Vein endothelial cell (primary cell): ENCODE measurements around the gene CA7. TPM values are rescaled to one million over a fixed set of nuclear protein-coding genes. Genes with fewer than 3 reads are reported as not detected.

ENCODE experiments used
- total RNA-seq: library from RNA; depleted of rRNA; stranded (reverse); fragments of >200 nt; gene quantifications from 2 replicates; pipeline ENCODE4 v1.2.3, GENCODE V29; 2012

CA7 gene
- total RNA-seq, result not detected in 2 replicates

DNA sequence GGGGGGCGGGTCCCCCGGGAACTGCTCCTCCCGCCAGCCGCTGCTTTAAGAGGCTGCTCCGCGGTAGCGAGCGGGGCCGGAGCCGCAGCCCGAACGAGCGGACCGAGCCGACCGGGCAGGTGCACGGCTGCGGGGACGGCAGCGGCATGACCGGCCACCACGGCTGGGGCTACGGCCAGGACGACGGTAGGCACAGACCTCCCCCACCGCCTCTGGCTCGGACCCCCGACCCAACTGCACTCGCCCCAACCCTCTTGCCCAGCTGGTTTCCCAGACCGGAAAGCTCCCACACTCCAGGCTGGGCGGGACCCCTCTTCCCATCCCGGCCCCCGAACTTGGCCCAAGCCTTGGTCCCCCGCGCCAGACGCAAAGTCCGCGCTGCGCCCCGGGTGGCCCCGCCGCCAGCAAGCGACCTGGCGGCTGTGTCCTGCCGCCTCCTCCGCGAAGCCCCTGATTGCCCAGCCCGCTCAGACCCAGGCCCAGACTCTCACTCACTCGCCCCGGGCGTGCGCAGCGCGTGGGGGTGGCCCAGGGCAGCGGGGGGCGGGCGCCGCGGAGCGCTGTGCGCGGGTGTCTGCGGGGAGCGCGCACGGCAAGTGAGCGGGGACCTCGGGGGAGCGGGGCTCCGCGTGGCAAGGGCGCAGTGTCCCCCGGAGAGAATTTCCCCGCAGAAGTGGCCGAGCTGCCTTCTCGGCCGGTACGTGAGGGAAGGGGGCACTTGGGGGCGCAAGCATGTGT, at the start of gene CA7:
TSS of gene CA7 (plus strand) at position 73 of the 738 bp plus-strand sequence. CDS start at position 147, 74 bp downstream.

DNA sequence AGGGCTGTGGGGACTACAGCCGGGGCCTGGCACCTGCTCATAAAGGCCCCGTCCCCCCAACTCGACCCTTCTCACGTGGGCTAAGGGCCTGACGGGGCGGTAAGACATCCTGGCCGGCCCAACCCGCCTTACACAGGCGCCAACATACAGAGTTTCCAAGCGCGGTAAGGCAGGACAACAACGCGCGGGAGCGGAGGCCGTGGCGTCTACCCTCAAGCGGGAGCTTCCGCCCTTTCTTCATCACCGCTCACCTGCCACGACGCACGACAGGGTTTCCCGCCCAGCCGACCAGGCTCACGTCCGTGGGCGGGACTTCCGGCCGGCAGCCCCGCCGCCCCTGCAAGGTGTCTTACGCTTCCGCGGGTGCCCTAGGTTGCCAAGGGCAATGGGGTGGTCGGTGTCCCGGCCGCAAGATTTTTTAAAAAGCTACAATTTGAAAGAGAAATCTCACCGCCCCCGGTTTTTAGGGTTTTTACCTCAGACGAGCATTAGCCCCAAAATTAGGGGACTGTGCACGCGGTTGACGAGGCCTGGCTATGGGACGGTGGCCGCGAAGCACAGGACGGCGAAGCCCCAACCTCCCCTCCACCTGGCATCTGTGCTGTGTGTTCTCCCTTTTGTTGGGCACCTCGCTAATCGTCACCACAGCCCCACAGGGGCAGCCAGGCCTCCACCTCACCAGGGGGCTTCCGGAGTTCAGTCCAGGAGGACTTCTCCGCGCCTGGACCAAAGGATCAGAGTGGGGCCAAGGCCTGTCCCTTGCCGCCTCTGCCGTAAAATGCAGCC, 42.7 kb upstream of the CA7 start, which contains the start of gene TERB1:
TSS of gene TERB1 (minus strand) at position 265 of the 786 bp plus-strand sequence. CDS start 4,786 bp downstream, outside the sequence.

DNA sequence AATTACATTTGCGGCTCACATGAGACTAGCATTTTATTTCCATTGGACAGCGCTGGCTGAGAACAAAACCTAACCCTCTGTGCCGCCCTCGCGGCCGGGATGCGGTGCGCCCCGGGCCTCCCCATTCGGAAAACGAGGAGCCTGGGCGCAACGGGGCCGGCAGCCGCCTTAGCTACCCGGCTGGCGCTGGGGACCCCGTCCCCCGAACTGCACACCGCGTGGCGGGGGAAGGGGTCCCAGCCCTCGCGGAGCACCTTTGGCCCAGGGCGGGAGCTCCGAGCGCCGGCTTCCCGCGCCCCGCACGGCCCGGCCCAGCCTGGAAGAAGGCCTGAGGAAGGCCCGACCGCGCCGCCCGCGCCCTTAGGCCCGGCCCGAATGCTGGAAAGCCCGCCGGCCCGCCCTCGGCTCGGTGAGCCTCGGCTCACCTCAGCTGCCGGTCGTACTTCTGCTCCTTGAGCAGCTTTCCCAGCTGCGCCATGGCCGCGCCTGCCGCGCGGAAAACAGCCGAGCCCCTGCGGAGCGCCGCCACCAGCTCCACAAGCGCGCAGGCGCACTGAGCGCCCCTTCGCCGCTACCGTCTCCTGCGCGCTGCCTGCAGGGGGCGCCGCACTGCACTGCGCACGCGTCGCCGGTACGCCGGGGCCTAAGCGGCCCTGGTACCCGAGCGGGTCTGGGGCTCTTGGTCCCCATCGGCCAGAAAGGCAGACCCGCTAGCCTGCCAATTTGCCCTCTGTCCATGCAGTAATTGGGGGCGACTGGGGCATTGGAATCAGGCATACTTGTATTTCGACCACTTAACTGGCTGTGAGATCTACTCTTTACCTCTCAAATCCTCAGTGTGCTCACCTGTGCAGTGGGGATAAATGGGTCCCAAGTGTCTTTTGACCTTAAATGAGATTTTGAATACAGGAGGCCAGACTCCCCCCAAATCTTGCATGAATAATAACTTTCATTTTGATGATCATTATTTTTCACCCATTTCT, 13.5 kb upstream of the CA7 start, which contains the start of gene NAE1:
TSS of gene NAE1 (minus strand) at position 555 of the 983 bp plus-strand sequence. CDS start at position 478, 77 bp downstream.

DNA sequence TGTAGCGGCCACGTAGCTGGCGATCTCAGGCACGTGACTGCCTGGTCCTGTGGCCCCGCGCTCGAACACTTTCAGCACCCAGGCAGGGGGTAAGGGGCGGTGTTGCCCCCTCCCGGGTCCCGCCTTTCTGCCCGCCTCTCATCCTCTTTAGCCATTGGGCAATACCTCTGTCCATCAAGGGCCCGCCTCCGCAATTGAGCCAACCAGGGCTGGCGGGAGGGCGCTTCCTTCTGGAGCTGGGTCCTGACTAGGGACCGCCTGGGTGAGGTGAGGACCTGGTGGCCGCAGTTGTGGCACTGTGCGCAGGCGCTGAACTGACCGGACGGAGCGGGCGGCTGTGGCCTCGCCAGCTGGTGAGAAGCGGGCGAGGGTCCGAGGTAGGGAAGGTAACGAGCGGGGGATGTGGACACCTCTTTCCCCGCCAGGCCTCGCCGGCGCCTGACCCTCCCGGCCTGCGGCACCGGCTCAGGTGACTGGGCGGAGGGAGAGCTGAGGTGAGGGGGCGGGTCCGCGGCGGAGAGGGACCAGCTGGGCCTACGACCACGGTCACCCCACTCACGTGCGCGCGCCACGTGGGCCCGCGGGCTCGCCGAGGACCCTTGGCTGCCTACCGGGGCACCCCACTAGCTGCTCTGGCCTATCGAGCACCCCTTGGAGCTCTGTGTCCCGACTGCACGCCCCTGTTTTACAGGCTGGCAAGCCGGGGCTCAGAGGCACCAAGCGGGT, 36.2 kb downstream of the CA7 start, which contains the start of gene PDP2:
TSS of gene PDP2 (plus strand) at position 228 of the 726 bp plus-strand sequence. CDS start 3,770 bp downstream, outside the sequence.

Other genes starting within 250 kb of the CA7 start
- 63.1 and 64.3 TPM in 2 replicates for gene CMTM3, start 239.7 kb upstream of the CA7 start, total RNA-seq
- gene CMTM4, start 147.7 kb upstream of the CA7 start, total RNA-seq, result 13.0 and 16.0 TPM in 2 replicates
- gene DYNC1LI2, start 92.8 kb upstream of the CA7 start, total RNA-seq, result 151 and 204 TPM in 2 replicates
- gene TERB1, start 42.8 kb upstream of the CA7 start, total RNA-seq, result 0.10 TPM in 1 of 2 replicates, not detected in the other
- 51.9 and 66.2 TPM in 2 replicates for gene NAE1, start 13.4 kb upstream of the CA7 start, total RNA-seq
- 8.2 and 12.2 TPM in 2 replicates for gene PDP2, start 36.1 kb downstream of the CA7 start, total RNA-seq
- gene CDH16, start 74.5 kb downstream of the CA7 start, total RNA-seq, result not detected in 2 replicates
- under 0.01 and 0.19 TPM in 2 replicates for gene RRAD, start 81.1 kb downstream of the CA7 start, total RNA-seq
- gene CIAO2B, start 90.0 kb downstream of the CA7 start, total RNA-seq, result 109 and 131 TPM in 2 replicates
- 28.5 and 30.4 TPM in 2 replicates for gene CES2, start 91.1 kb downstream of the CA7 start, total RNA-seq
- gene CES3, start 116.9 kb downstream of the CA7 start, total RNA-seq, result not detected in 2 replicates
- 1.9 and 2.0 TPM in 2 replicates for gene CES4A, start 144.2 kb downstream of the CA7 start, total RNA-seq
- gene CBFB, start 184.7 kb downstream of the CA7 start, total RNA-seq, result 78.1 and 101 TPM in 2 replicates